T follicular helper cell (primary cell): ENCODE measurements around the gene LMLN.
"Not testable (repeated sequence)": the region's sequence is repeated elsewhere in the genome, so short reads cannot be mapped to it uniquely, and the experiment has no call there.

ENCODE experiments used
- DNase-seq: peaks from one replicate; pipeline ENCODE4 v3.0.0-alpha.2; 2020; ENCODE audit warnings: low read depth
- total RNA-seq, 2 experiments: gene quantifications; one replicate each; lab custom pipeline; 2026; lab: John Stamatoyannopoulos, UW

Gene LMLN, protein sequence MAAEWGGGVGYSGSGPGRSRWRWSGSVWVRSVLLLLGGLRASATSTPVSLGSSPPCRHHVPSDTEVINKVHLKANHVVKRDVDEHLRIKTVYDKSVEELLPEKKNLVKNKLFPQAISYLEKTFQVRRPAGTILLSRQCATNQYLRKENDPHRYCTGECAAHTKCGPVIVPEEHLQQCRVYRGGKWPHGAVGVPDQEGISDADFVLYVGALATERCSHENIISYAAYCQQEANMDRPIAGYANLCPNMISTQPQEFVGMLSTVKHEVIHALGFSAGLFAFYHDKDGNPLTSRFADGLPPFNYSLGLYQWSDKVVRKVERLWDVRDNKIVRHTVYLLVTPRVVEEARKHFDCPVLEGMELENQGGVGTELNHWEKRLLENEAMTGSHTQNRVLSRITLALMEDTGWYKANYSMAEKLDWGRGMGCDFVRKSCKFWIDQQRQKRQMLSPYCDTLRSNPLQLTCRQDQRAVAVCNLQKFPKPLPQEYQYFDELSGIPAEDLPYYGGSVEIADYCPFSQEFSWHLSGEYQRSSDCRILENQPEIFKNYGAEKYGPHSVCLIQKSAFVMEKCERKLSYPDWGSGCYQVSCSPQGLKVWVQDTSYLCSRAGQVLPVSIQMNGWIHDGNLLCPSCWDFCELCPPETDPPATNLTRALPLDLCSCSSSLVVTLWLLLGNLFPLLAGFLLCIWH
- total RNA-seq, result 3.4 to 3.8 reads per million in 2 experiments

- DNase-seq, result peak; percentile 91
Measured at GRCh38 chr3:197959891-197960693, at the start of gene LMLN. Gene LMLN, plus strand, starts transcription at chr3:197960217. Its CDS starts 29 bp downstream, at chr3:197960246.

GRCh38 chr3:197912741-197913476 is 47.1 kb upstream of the LMLN start:
- no peak for DNase-seq

- DNase-seq, result no peak
Measured at GRCh38 chr3:197913641-197914380, 46.2 kb upstream of the LMLN start.

GRCh38 chr3:197921429-197922275 is 38.4 kb upstream of the LMLN start:
- not testable (repeated sequence) for DNase-seq

GRCh38 chr3:197926418-197926817 is 33.6 kb upstream of the LMLN start:
- DNase-seq, result no peak

- DNase-seq, result not testable (repeated sequence)
Measured at GRCh38 chr3:197927578-197927977, 32.4 kb upstream of the LMLN start.

DNA sequence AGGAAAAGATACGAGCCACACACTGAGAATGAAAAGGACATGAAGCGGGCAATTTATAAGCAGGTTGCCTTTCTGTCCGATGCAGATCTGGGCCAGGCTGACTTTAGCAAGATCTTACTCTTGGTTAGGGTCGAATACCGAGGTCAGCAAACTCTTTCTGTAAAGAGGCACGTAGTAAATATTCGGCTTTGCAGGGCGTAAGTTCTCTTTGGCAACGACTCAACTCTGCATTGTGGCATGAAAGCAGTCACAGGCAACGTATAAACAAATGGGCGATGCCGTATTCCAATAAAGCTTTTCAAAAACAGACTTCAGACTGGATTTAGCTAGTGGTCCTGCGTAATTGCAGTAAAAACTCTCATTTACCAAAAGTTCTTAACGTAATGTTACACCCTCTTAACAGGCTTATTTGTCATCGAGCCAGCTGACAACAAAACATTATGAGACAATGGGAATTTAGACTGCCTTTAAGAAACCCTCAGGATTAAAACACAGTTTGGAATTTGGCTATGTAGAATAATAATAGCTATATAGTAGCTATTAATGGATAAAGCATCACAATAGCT is 23.1 kb upstream of the LMLN start:
- no peak for DNase-seq

- DNase-seq, result no peak
Measured at GRCh38 chr3:197940745-197941384, 19.2 kb upstream of the LMLN start.

- DNase-seq, result no peak
Measured at GRCh38 chr3:197942956-197943556, 17.0 kb upstream of the LMLN start.

GRCh38 chr3:197949191-197949777 is 10.7 kb upstream of the LMLN start:
- no peak for DNase-seq

GRCh38 chr3:197949778-197950676 is 10.0 kb upstream of the LMLN start, which contains the start of gene RPL35A:
Gene RPL35A, plus strand, starts transcription at chr3:197950190. Its CDS starts 778 bp downstream, at chr3:197950968.
- peak; percentile 76 for DNase-seq

DNA sequence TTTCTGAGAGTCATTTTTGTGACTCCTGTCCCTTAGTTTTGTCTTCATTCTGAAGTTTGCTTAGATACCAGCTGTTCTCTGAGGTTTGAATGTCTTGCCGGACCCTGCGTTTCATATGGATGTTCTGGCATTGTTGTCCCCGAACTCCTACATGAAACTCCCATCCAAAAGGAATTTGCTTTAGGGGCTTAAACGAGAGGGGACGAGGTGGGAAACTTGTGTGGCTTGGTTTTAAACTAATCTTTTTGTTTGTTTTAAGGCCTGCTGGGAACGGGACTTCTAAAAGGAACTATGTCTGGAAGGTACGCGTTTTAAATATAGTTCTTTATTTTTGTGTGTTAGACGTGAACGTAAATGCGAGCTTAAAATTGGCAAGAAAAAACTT is 9.3 kb upstream of the LMLN start:
- no peak for DNase-seq

- DNase-seq, result no peak
Measured at GRCh38 chr3:197951392-197951990, 8.5 kb upstream of the LMLN start.

GRCh38 chr3:197952440-197952839 is 7.6 kb upstream of the LMLN start:
- DNase-seq, result no peak

DNA sequence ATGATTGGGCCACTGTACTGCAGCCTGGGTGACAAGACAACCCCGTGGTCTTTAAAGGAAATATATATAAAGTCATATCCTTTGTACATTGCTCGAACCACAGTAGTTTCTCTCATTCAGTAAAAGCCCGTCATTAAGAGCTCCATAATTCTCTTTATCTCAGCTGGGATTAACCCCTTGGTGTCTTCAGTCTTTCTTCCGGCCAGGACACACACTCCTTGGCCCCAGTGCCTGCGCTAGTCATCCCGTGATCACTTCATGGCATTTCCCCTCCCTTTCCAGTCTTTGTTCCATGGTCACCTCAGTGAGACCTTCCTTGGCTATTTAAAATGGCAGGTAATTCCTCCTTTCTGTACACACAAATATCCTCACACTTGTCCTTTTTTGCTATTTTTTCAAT is 6.7 kb upstream of the LMLN start:
- DNase-seq, result no peak

- no peak for DNase-seq
Measured at GRCh38 chr3:197953881-197954280, 6.1 kb upstream of the LMLN start.
